Mucosa of stomach (tissue), 1 donor: Measurements from ENCODE around the gene MMP14.

Source experiments
- H3K27me3 ChIP-seq: one replicate; pipeline ENCODE4 v1.7.0; 2013; ENCODE audit warnings: mild to moderate bottlenecking, low read length; ENCODE audit not compliant: control insufficient read depth, insufficient read depth
- H3K36me3 ChIP-seq: one replicate; pipeline ENCODE4 v1.7.0; 2013; ENCODE audit warnings: low read length; ENCODE audit not compliant: control insufficient read depth, insufficient read depth
- H3K4me1 ChIP-seq: one replicate; pipeline ENCODE4 v1.7.0; 2013; ENCODE audit warnings: mild to moderate bottlenecking, low read length; ENCODE audit not compliant: control insufficient read depth, insufficient read depth
- H3K4me3 ChIP-seq: one replicate; pipeline ENCODE4 v1.7.0; 2013; ENCODE audit warnings: low read length
- H3K9ac ChIP-seq: one replicate; pipeline ENCODE4 v1.7.0; 2013; ENCODE audit warnings: mild to moderate bottlenecking, low read length, moderate library complexity
- H3K9me3 ChIP-seq: one replicate; pipeline ENCODE4 v1.7.0; 2013; ENCODE audit warnings: mild to moderate bottlenecking, low read length, moderate library complexity; ENCODE audit not compliant: control insufficient read depth
- donor health status: Pancreatic carcinoma.

Gene MMP14

GRCh38 chr14:22875003-22875747, 38.8 kb downstream of the MMP14 start:
- H3K9me3 ChIP-seq = no peaks in the 10 kb centered on the region
- no peak overlapping the region for H3K9ac ChIP-seq
- H3K27me3 ChIP-seq = no peaks in the 10 kb centered on the region
- peaks cover 54% of the 10 kb centered on the region for H3K36me3 ChIP-seq
- H3K4me3 ChIP-seq = no peak overlapping the region
- peaks cover 19% of the 10 kb centered on the region for H3K4me1 ChIP-seq

GRCh38 chr14:22875748-22876319, 39.4 kb downstream of the MMP14 start:
- H3K4me3 ChIP-seq = no peak overlapping the region
- peaks cover 54% of the 10 kb centered on the region for H3K36me3 ChIP-seq

GRCh38 chr14:22877000-22877501, 40.7 kb downstream of the MMP14 start:
- Histone ChIP-seq H3K4me1 (peaks cover 18% of the 10 kb centered on the region), H3K36me3 (peaks cover 54% of the 10 kb centered on the region), H3K9me3 (no peaks in the 10 kb centered on the region), H3K4me3 (no peak overlapping the region), H3K27me3 (no peaks in the 10 kb centered on the region), H3K9ac (no peak overlapping the region)

More at GRCh38 chr14:22875748-22876319, 39.4 kb downstream of the MMP14 start:
- Histone ChIP-seq H3K4me1 (peaks cover 13% of the 10 kb centered on the region), H3K27me3 (no peaks in the 10 kb centered on the region), H3K9ac (no peak overlapping the region), H3K9me3 (no peaks in the 10 kb centered on the region)

GRCh38 chr14:22878271-22879246, 42.2 kb downstream of the MMP14 start:
- Histone ChIP-seq H3K9me3 (no peaks in the 10 kb centered on the region), H3K36me3 (peaks cover 54% of the 10 kb centered on the region), H3K27me3 (no peaks in the 10 kb centered on the region), H3K9ac (no peak overlapping the region), H3K4me3 (no peak overlapping the region), H3K4me1 (peaks cover 25% of the 10 kb centered on the region)

- peaks cover 28% of the 10 kb centered on the region for H3K4me1 ChIP-seq
These were observed 45.7 kb downstream of the MMP14 start for GRCh38 chr14:22882064-22882463.

GRCh38 chr14:22882529-22883172, 46.3 kb downstream of the MMP14 start:
- Histone ChIP-seq H3K4me3 (no peak overlapping the region), H3K9me3 (no peaks in the 10 kb centered on the region), H3K9ac (peak overlapping the region; percentile 3), H3K36me3 (peaks cover 18% of the 10 kb centered on the region), H3K27me3 (no peaks in the 10 kb centered on the region), H3K4me1 (peaks cover 30% of the 10 kb centered on the region)

More at GRCh38 chr14:22882064-22882463, 45.7 kb downstream of the MMP14 start:
- Histone ChIP-seq H3K27me3 (no peaks in the 10 kb centered on the region), H3K36me3 (peaks cover 24% of the 10 kb centered on the region), H3K9me3 (no peaks in the 10 kb centered on the region), H3K9ac (no peak overlapping the region), H3K4me3 (no peak overlapping the region)

- Histone ChIP-seq H3K4me1 (peaks cover 37% of the 10 kb centered on the region), H3K9ac (peak within 1 kb of the TSS; percentile 24), H3K36me3 (peaks cover 11% of the 10 kb centered on the region), H3K9me3 (no peaks in the 10 kb centered on the region), H3K27me3 (no peaks in the 10 kb centered on the region), H3K4me3 (no peak within 1 kb of the TSS)
These were observed 47.0 kb downstream of the MMP14 start, which contains the start of gene REM2 for GRCh38 chr14:22883173-22883976. TSS of gene REM2 (plus strand) at chr14:22883222. CDS start at chr14:22883288, 66 bp downstream.

- Histone ChIP-seq H3K27me3 (no peaks in the 10 kb centered on the region), H3K9ac (no peak overlapping the region), H3K36me3 (peaks cover 4% of the 10 kb centered on the region), H3K9me3 (no peaks in the 10 kb centered on the region), H3K4me1 (peaks cover 39% of the 10 kb centered on the region), H3K4me3 (no peak overlapping the region)
These were observed 47.8 kb downstream of the MMP14 start for GRCh38 chr14:22884076-22884737.

- H3K27me3 ChIP-seq = no peaks in the 10 kb centered on the region
- H3K4me1 ChIP-seq = peaks cover 39% of the 10 kb centered on the region
These were observed 48.5 kb downstream of the MMP14 start for GRCh38 chr14:22884738-22885523.

GRCh38 chr14:22885975-22886374, 49.6 kb downstream of the MMP14 start:
- Histone ChIP-seq H3K27me3 (no peaks in the 10 kb centered on the region), H3K9me3 (no peaks in the 10 kb centered on the region), H3K4me1 (peaks cover 39% of the 10 kb centered on the region), H3K4me3 (peak overlapping the region; percentile 68), H3K9ac (peak overlapping the region; percentile 36), H3K36me3 (no peaks in the 10 kb centered on the region)

More at GRCh38 chr14:22884738-22885523, 48.5 kb downstream of the MMP14 start:
- Histone ChIP-seq H3K36me3 (no peaks in the 10 kb centered on the region), H3K4me3 (no peak overlapping the region), H3K9me3 (no peaks in the 10 kb centered on the region), H3K9ac (no peak overlapping the region)
